ACHN (cell line): ENCODE measurements around the gene RBM39.
"Not testable (repeated sequence)": the region's sequence is repeated elsewhere in the genome, so short reads cannot be mapped to it uniquely, and the experiment has no call there.

Experiments used
- DNase-seq: peaks from one replicate; pipeline ENCODE4 v3.0.0-alpha.2; 2015
- in situ Hi-C: cut with HindIII; loops from 2 replicates; pipeline ENCODE4 v1.10.0; 2017; ENCODE audit warnings: low sequenced_read_pairs, low pct_ligation_motif_present, low pct_unique_long_range_greater_than_20kb

The RBM39 gene

GRCh38 chr20:35713120-35713519 is 28.9 kb downstream of the RBM39 start:
- in situ Hi-C loops, DNase-seq: not testable (repeated sequence)

- in situ Hi-C loops, result no loop called here
- DNase-seq, result no peak
Observed at GRCh38 chr20:35711588-35712209, 30.4 kb downstream of the RBM39 start.

- in situ Hi-C loops, result no loop called here
- DNase-seq, result no peak
Observed at GRCh38 chr20:35710884-35711587, 31.0 kb downstream of the RBM39 start.

- no peak for DNase-seq
- in situ Hi-C loops, result no loop called here
Observed at GRCh38 chr20:35710039-35710438, 32.0 kb downstream of the RBM39 start.

GRCh38 chr20:35709259-35709658 is 32.8 kb downstream of the RBM39 start:
- no peak for DNase-seq
- in situ Hi-C loops, result no loop called here

GRCh38 chr20:35708502-35708901 is 33.6 kb downstream of the RBM39 start:
- DNase-seq, result no peak
- in situ Hi-C loops, result no loop called here

GRCh38 chr20:35706591-35707529 is 35.2 kb downstream of the RBM39 start:
- DNase-seq, in situ Hi-C loops: not testable (repeated sequence)

- DNase-seq, in situ Hi-C loops: not testable (repeated sequence)
Observed at GRCh38 chr20:35705894-35706293, 36.2 kb downstream of the RBM39 start.

GRCh38 chr20:35704514-35705261 is 37.4 kb downstream of the RBM39 start:
- DNase-seq, result no peak
- in situ Hi-C loops, result no loop called here

- DNase-seq, result no peak
- in situ Hi-C loops, result no loop called here
Observed at GRCh38 chr20:35702824-35703695, 39.0 kb downstream of the RBM39 start.

GRCh38 chr20:35702051-35702823 is 39.8 kb downstream of the RBM39 start:
- in situ Hi-C loops, result no loop called here
- no peak for DNase-seq

GRCh38 chr20:35700625-35701148 is 41.4 kb downstream of the RBM39 start:
- in situ Hi-C loops, result no loop called here
- no peak for DNase-seq

GRCh38 chr20:35699957-35700624 is 42.0 kb downstream of the RBM39 start:
- no peak for DNase-seq
- in situ Hi-C loops, result no loop called here

- in situ Hi-C loops, result no loop called here
- peak; percentile 83 for DNase-seq
Observed at GRCh38 chr20:35699127-35699956, 42.7 kb downstream of the RBM39 start, which contains the start of the genes NFS1 and ROMO1. TSS of gene NFS1 (minus strand) at chr20:35699352. CDS start at chr20:35699288, 64 bp downstream. TSS of gene ROMO1 (plus strand) at chr20:35699405. CDS start at chr20:35699633, 228 bp downstream.
